CD4-positive, alpha-beta T cell treated with Interleukin-10 for 1 hour (primary cell): ENCODE results near the gene COL6A3.
A peak's percentile ranks its signal among the peaks of the same experiment; 100 is the strongest.

ENCODE experiments used
- DNase-seq: peaks from one replicate; pipeline ENCODE4 v3.0.0-alpha.2; 2020

Gene COL6A3

GRCh38 chr2:237438080-237438940, 24.3 kb upstream of the COL6A3 start:
- no peak for DNase-seq

- no peak for DNase-seq
Measured at GRCh38 chr2:237437566-237437965, 23.6 kb upstream of the COL6A3 start.

- no peak for DNase-seq
Measured at GRCh38 chr2:237435844-237436587, 22.1 kb upstream of the COL6A3 start.

GRCh38 chr2:237434866-237435311, 20.9 kb upstream of the COL6A3 start:
- DNase-seq: peak; percentile 74

- DNase-seq: no peak
Measured at GRCh38 chr2:237433920-237434676, 20.1 kb upstream of the COL6A3 start.

DNA sequence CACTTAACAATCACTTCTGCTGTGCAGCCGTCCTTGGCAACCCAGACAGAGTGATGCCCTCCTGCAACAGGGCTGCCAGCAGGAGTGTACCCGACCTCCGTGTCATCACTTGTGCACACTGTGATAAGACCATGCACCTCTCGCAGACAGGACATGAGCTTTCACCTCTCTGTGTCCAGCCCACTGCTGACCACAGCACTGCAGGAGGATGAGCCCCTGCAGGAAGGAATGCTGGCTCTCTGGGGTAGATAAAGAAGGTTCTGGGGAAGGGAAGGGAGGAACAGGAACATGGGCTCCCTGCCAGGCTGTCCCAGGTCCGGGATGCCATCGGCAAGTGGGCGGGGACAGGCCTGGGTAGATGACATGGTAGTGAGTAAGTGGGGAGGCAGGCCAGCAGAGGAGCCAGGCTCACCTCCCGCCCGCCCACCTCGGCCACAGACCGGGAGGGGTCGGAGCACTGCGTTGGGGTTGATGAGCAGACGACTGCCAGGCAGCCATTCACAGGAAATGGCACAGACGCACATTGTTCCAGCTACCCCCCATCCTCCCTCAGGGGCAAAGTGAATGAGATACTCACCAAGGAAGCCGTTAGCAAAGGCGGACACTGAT, 18.6 kb upstream of the COL6A3 start:
- peak; percentile 70 for DNase-seq

DNA sequence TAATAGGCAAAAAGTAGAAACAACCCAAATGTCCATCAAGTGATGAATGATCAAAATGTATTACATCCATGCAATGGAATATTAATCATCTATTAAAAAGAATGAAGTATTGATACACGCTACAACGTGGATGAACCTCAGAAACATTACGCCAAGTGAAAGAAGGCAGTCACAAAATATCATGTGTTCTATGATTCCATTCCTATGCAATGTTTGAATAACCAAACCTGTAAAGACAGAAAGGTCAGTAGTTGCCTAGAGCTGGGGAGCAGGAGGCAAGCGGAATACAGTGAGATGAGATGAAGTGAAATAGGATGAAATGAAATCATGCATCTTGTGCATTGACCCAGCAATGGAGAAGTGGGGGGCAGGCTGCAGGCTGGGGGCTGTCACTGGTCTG, 17.9 kb upstream of the COL6A3 start:
- no peak for DNase-seq

GRCh38 chr2:237431372-237431771, 17.4 kb upstream of the COL6A3 start:
- no peak for DNase-seq

- no peak for DNase-seq
Measured at GRCh38 chr2:237430861-237431260, 16.9 kb upstream of the COL6A3 start.

DNA sequence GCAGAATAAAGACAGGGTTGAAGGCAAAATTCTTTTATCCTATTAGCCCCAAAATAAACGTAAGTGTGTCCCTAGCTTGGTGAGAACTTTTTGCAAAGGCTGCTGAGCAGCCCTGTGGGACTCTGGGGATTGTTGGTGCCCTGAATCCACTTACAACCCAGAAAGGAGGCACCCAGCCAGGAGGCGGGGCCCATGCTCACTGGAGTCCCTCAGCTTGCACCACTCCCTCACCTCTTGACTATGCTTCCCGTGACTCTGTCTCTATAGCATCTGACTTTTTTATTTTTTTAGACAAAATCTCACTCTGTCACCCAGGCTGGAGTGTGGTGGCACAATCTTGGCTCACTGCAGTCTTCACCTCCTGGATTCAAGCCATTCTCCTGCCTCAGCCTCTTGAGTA, 15.8 kb upstream of the COL6A3 start:
- DNase-seq: no peak

DNA sequence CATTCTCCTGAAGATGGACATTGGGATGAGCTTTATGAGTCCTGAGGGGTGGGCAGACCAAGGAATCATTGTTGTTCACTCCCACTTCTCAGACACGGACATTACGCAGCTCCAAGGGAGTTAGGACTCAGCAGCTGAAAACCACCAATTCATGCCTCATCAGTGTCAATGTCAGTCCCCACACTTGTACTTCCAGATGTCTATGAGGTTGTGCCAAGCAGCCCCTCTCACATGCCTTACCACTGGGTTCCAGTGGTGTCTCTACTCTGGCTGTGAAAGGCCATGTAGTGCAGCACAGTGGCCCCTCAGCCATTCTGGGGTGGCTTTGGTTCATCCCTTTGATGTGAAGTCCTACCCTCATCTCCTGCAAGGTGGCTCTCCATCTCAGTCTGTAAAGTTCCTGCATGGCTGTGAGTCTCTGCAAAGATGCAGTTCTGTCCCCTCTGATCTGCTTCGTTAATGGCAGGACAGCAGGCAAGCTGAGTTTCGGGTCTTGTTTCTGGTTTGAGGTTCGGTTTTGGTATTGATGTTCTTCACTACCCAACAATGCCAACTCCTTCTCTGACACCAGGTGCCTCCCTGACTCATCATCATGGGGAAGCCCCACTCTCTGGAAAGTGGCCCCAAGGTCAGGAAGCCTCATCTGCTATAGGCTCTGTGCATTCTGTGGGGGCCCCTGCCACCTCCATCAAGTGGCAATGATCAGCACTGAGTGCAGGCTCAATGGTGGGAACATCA, 14.0 kb upstream of the COL6A3 start:
- DNase-seq: peak; percentile 41

DNA sequence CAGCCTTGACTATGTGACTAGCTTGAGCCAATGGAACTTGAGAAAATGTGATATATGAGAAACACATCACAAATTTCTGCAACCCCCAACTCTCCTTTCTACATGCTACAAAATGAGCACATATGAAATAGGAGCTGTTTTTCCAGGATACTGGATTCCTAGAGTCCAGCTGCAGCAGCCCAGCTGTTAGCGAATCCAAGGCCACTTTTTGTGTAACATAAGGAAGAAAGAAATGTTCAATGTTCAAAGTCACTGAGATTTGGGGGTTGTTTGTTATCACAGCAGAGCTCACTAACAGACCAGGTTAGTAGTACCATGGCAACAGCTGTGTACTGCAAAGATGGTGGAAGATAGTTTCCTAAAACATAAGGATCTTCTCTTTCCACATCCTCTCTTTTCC, 12.6 kb upstream of the COL6A3 start:
- no peak for DNase-seq

- no peak for DNase-seq
Measured at GRCh38 chr2:237425320-237425719, 11.4 kb upstream of the COL6A3 start.

DNA sequence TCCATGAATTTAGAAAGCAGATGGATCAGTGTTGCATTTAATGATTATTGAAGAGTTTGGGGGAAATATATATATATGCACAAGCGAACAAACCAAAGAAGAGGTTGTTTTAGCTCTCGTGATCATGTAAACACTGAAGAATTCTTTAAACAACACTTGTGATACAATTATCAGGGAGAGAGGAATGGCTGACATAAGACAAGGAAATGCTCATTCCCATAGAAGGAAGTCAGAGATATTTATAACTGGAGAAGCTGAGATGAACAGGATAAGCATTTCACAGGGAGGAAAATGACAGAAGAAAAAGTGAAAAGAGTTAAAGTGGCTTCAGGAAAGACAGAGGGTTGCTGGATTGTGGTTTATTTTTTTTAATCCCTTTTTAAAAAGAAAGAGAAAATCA, 10.6 kb upstream of the COL6A3 start:
- no peak for DNase-seq

GRCh38 chr2:237423891-237424290, 9.9 kb upstream of the COL6A3 start:
- DNase-seq: no peak

DNA sequence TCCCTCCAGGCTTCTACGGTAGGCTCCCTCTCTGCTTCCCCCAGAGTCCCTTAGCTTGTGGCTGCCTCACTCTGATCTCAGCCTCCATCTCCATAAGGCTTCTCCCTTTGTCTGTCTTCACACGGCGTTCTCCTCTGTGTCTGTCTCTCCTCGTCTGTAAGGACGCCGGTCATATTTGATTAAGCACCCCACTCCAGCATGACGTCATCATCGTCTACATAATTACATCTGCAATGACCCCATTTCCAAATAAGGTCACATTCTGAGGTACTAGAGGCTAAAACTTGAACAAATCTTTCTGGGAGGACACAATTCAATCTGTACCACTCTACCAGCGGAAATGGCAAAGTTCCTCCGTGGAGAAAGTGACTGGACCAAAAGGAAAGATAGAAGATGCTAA, 8.3 kb upstream of the COL6A3 start:
- DNase-seq: no peak

GRCh38 chr2:237421542-237422116, 7.7 kb upstream of the COL6A3 start:
- DNase-seq: peak; percentile 81

- no peak for DNase-seq
Measured at GRCh38 chr2:237418300-237418699, 4.3 kb upstream of the COL6A3 start.

DNA sequence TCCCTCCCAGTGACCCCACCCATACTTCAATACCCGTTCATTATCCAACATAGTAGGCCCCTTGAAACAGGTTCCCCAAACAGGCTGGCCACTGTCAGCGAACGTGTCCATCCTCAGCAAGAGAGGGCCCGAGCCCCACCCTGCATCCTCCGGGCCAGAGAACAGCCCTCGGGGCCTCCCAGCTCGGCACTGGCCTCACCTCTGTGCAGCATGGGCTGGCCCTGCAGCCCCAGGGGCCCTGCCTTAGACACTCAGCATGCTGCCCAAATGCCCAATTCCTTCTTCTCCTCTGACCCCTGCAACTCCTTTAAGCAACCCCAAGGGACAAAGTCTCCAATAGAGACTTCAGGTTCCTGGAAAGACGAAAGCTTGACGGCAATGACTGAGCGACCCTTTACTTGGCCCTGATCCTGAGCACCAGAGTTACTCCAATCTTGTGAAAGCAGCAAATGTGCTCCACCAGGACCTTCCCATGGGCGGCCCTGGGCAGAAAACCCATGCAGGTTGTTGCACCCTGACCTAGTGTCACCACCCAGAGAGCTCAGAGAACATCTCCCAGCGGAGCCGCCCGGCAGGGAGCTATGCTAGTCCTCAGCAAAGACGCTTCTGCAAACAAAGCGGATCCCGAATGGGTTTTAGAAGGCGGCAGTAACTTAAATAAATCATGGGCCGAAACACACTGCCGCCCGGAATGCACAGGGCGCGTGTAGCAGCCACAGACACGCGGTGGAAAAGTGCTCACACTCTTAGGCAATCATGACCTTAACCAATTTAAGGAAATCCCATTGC, 782 bp downstream of the COL6A3 start:
- no peak for DNase-seq

GRCh38 chr2:237412646-237412987, 1.3 kb downstream of the COL6A3 start:
- no peak for DNase-seq
